ENCODE measurements around the gene CSTA. TPM values are rescaled to one million over a fixed set of nuclear protein-coding genes. Genes with fewer than 3 reads are reported as not detected.

Gene CSTA
- total and polyA plus RNA-seq, 2 of the 13 experiments (the other 11 are each of a cell fraction or from before 2014, with no cell fraction given): 3.9 to 11.0 TPM

- TF ChIP-seq REST (IDR thresholded peaks at IDR 0.05; ENCODE audit: borderline replicate concordance in 1 of 2, low read depth in 1 of 2, low read length in 2 of 2): peak in 1 of 2 experiments; percentile 72; a peak in 2 of 4 replicates
- TF ChIP-seq PRDM15 (CRISPR knock-in tag; IDR thresholded peaks at IDR 0.05): no peak
- TF ChIP-seq MIER3 (CRISPR knock-in tag; IDR thresholded peaks at IDR 0.05; ENCODE audit: borderline replicate concordance): no peak
- 0 out of 2 replicates have a peak, but pooled peaks have one; percentile 30 for TF ChIP-seq ATF6 (CRISPR knock-in tag; conservative IDR thresholded peaks at IDR 0.05)
- TF ChIP-seq AGO2 (optimal IDR thresholded peaks at IDR 0.05; ENCODE audit: low read depth, low read length): no peak
- no peak for TF ChIP-seq JDP2 (CRISPR knock-in tag; IDR thresholded peaks at IDR 0.05; ENCODE audit: borderline replicate concordance)
- TF ChIP-seq HOXD1 (CRISPR knock-in tag; IDR thresholded peaks at IDR 0.05): peak; percentile 80
- TF ChIP-seq ZFP41 (CRISPR knock-in tag; IDR thresholded peaks at IDR 0.05; ENCODE audit: borderline replicate concordance): no peak
- TF ChIP-seq PPARG (CRISPR knock-in tag; conservative IDR thresholded peaks at IDR 0.05): 0 out of 2 replicates have a peak, but pooled peaks have one; percentile 15
- TF ChIP-seq ZNF652 (CRISPR knock-in tag; IDR thresholded peaks at IDR 0.05; ENCODE audit: borderline replicate concordance, low read depth): no peak
- no peak; the same call in 1 of the 2 replicates for TF ChIP-seq PATZ1 (CRISPR knock-in tag; IDR thresholded peaks at IDR 0.05)
- TF ChIP-seq GFI1 (CRISPR knock-in tag; IDR thresholded peaks at IDR 0.05; ENCODE audit: borderline replicate concordance): no peak; the same call in 1 of the 2 replicates
- no peak for TF ChIP-seq ATF3 (CRISPR knock-in tag; IDR thresholded peaks at IDR 0.05)
- no peak for TF ChIP-seq ZNF782 (CRISPR knock-in tag; IDR thresholded peaks at IDR 0.05; ENCODE audit: borderline replicate concordance)
- TF ChIP-seq MAZ (IDR thresholded peaks at IDR 0.05; ENCODE audit: borderline replicate concordance, low read depth, low read length): peak; percentile 80; the same call in 1 of the 2 replicates
- TF ChIP-seq MAZ (CRISPR knock-in tag; IDR thresholded peaks at IDR 0.05; ENCODE audit: low read depth): no peak; the same call in 1 of the 2 replicates
Measured at GRCh38 chr3:122382888-122383666, 58.0 kb downstream of the CSTA start, which contains the start of gene MIX23 (continued).

Measured in HepG2 (cell line).